ENCODE data around the gene ZNF213.

Gene ZNF213, protein sequence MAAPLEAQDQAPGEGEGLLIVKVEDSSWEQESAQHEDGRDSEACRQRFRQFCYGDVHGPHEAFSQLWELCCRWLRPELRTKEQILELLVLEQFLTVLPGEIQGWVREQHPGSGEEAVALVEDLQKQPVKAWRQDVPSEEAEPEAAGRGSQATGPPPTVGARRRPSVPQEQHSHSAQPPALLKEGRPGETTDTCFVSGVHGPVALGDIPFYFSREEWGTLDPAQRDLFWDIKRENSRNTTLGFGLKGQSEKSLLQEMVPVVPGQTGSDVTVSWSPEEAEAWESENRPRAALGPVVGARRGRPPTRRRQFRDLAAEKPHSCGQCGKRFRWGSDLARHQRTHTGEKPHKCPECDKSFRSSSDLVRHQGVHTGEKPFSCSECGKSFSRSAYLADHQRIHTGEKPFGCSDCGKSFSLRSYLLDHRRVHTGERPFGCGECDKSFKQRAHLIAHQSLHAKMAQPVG

DNA sequence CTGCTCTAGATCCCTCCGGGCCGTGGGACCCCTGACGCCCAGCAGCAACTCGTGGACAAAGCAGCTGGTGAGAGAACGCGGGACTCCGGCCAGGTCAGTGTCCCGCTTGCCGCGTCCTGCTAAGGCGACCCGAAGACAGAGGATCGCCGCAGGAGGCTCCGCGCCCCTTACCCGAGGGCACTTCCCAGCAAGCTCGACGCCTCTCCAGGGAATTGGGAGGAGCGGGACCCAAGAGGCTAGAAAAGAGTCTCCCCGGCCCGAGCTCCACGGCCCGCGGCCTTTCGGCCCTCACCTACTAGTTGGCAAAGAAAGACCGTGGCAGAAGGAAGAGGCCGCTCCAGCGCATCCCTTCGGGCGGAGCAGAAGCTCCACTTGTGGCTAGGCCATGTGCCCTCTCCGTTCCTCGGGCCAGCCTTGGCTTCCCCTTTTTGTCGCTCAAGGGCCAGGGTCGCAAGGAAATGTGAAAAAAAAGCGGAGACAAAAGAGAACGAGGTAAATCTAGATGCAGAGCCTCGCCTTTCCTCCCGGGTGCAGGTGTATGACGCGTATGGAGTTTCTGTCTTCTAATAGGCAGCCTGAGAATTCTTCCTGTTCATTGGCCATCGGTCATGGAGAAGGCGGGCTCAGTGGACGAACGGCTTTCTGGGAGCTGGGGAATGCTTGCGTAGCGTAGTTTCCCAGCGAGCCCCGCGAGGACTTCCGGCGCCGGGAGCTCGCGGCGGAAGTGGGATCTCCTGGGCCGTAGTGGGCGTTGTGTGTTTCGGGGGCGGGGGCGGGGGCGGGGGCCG lies at the start of gene ZNF213:
Gene ZNF213, plus strand, starts transcription at position 692 of the 788 bp plus-strand sequence. CDS start 2,252 bp downstream, outside the sequence.
- DNase-seq = peak; percentile 95 to 99 (median 99)

DNA sequence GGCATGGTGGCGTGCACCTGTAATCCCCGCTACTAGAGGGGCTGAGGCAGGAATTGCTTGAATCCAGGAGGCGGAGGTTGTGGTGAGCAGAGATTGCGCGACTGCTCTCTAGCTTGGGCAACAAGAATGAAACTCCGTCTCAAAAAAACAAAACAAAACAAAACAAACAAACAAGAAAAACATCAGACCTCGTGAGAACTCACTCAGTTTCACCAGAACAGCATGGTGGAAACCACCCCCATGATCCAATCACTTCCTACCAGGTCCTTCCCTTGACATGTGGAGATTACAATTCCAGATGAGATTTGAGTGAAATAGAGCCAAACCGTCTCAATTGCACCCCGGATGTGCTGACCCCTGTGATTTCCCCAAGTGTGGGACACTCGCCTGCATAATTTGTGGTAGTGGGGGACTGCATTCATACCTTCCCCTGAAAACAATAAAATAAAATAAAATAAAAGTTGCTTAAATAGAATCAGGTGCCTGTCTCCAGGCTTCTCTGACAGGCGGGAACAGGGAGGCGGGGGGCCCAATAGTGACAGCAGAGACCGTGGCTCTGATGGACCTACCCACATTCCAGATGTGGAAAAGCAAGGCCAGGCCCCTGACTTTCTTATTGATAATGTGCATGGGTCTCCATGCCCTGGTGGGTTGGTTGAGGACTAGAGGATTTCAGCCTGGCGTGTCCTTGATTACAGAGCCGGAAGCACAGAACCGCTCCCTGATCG lies 48.8 kb upstream of the ZNF213 start:
- DNase-seq = no peak

DNA sequence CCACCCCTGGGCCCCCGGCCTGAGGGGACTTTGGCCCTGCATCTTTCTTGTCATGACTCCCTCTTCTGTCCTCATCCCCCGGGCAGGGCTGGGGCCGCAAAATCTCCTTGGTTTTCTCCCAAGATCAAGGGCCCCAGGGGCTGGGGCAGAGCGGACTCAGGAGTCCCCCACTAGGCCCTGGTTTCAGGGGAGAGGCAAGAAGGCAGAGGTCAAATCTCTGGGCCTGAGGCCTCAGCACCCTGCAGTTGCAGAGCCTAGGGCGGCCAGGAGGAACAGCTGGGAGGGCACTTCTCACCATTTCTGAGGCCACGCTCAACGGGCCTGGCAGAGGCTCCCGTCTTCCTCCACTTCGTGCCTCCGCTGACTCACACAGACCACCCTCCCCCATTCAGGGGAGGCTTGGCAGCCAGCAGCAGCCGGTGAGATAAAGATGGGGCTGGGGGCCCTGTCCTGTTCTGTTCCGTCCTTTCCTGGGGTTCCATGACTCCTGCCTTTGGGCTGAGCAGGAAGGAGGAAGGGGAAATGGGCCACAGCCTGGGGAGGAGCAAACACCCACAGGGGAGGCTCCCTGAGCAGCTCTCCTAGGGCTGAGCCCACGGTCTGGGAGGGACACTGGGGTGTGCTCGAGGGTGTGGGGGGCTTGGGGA lies 48.1 kb upstream of the ZNF213 start:
- no peak for DNase-seq

DNA sequence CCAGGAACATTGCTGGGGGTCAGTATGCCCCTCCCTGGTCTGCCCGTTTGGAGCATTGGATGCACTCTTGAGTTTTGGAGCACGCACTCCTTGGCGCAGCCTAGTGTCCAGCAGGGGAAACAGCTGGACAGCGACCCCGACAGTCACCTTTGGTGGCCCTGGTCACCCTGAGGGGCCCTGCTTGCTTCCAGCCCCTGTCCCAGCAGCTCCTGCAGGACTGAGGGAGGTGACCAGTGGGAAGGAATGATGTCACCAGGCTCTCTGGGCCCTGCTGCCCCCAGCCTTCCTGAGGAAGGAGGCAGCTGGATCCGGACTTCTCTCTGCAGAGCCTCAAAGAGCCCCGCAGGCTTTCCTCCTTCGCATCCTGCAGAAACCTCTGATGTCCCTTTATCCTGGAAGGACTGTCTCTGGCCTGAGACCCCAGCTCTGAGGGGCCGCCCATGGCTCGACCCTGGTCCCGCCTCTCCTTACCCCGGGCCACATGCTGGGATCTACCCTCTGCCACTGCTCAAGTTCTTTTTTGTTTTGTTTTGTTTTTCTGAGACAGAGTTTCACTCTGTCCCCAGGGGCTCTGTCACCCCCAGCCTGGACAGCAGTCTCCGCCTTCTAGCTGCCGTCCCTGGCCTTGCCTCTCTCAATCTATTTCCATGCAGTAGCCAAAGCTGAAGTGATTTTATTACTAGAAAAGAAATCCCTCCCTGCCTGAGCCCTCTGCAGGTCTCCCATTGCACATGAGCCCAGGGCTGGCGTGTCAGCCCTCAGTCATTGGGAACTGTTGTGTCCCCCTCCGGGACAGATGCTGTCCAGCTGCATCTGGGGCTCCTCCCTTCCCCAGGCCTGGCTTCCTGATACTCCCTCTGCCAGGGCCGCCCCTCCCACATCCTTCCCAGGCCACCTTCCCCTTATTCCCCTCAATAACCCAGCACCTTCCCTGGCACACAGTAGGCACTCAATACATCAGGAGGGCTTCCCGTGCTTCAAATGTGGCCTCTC lies 47.3 kb upstream of the ZNF213 start:
- no peak for DNase-seq

DNA sequence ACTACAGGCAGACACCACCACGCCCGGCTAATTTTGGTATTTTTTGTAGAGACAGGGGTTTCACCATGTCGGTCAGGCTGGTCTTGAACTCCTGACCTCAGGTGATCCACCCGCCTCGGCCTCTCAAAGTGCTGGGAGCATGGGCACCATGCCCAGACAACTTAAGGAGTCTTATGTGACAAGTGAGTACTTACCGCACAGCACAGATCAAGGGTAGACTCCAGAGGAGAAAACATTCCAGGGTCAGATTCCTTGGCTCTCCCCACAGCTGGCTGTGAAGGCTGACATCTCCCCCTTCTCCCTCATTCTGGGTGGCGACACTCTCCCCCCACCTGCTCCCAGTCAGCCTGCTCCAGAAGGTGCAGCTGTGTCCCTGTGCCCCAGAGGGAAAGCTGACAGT lies 46.4 kb upstream of the ZNF213 start:
- no peak for DNase-seq

DNA sequence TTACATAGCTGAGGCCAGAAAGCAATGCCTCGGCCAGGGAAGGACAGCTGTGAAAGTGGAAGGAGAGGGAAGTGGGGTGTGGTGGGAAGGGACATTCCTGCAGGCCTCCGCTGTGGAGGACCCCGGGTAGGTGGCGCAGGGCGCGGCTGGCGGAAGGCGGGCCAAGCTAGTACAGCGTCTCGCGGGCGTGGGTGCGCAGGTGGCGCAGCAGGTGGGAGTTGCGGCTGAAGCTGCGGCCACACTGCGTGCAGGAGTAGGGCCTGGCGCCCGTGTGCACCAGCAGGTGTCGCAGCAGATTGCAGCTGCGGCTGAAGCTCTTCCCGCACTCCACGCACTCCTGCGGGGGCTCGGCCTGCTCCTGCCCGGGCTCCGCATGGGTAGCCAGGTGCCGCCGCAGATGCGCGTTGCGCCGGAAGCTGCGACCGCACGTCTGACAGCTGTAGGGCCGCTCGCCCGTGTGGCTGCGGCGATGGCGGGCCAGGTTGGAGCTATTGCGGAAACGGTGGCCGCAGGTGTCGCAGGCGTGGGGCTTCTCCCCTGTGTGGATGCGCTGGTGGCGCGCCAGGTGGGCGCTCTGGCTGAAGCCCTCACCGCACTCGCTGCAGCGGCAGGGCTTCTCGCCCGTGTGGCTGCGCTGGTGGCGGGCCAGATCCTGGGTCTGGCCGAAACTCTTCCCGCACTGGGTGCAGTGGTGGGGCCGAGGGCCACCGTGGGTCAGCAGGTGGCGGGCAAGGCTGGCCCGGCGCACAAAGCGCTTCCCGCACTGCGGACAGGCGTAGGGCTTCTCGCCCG lies 45.7 kb upstream of the ZNF213 start:
- DNase-seq = no peak

DNA sequence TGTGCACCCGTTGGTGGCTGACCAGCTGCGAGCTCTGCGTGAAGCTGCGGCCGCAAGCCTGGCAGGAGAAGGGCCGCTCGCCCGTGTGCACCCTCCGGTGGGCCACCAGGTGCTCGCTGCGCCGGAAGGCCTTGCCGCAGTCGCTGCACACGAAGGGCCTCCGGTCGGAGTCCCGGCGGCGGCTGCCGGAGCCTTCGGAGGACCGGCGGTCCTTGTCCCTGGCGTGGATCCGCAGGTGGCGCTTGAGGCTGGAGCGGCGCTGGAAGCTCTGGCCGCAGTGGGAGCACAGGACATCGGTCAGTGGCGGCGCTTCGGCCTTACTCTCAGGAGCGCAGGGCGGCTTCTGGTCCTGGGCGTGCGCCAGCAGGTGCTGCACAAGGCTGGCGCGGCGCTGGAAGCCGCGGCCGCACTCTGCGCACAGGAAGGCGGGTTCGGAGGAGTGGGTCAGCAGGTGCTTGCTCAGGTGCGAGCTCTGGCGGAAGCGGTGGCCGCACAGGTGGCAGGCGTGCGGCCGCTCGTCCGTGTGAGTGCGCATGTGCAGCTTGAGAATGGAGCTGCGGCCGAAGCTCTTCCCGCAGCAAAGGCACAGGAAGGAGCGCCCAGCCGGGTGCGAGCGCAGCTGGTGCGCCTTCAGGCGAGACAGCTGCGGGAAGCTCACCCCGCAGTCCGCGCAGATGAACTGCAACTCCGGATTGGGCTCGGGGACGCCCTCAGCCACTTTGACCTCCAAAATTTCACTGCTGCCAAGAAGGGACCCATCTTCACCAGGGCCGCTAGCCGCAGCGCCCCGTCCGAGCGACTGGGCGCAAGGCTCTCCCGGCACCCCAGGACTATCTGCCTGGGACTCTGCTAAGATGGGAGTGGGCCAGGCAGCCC lies 44.9 kb upstream of the ZNF213 start:
- DNase-seq = peak in 2 of 3 experiments; percentile 80 to 87

DNA sequence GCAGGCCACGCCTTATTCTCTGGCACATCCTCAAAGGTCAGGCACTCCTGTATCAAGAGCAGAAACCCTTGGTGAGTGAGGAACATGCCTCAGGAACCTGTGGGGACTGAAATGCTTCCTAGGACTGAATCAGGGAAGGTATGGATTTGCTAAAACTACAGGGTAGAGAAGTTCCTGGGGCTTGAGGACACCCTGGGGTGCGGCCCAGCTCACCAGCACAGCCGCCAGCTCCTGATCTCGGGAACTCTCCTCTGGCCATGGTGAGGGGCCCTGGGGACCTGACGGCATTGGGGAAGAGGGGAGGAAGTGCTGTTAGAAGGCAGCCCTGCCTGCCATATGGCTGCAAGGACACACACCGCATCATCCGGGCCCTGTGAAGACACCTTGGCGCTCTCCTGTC lies 43.3 kb upstream of the ZNF213 start:
- DNase-seq = no peak

DNA sequence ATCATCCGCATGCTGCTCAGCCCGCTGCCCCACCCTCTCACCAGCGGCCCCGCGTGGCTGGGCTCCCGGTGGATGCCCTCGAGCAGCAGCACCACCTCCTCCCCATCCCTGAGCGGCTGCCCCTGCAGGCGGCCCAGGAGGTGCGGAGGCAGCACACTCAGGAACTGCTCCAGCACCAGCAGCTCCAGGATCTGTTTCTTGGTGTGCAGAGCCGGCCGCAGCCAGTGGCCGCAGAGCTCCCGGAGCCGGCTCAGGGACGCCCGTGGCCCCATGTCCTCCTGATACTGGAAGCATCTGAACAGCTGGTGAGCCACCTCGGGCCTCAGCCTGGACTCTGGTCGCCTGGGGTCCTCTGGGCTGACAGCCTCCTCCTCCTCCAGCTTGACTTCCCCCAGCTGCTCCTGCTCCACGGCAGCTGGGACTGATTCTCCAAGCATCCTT lies 42.3 kb upstream of the ZNF213 start:
- no peak for DNase-seq

DNA sequence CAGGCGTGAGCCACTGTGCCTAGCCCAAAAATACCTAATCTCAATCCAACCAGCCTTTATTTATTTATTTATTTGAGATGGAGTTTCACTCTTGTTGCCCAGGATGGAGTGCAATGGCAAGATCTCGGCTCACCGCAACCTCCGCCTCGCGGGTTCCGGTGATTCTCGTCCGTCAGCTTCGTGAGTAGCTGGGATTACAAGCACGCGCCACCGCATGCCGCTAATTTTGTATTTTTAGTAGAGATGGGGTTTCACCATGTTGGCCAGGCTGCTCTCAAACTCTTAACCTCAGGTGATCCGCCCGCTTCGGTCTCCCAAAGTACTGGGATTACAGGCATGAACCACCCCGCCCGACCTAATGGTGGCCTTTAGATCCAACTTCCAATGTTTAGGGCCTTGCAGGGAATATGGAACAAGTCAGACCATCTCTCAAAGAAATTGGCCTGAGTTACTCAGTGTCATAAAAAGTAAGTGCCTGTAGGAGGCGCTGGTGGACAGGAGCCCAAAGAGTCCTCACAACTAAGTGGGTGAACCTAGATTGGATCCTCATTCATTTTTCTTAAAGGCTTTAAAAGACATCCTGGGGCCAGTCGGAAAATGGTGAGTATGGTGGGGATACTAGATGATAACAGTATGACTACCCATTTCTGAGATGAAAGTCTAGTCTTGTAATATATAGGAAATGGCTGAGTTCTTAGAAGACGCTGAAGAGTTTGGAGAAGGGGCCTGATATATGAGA lies 40.4 kb upstream of the ZNF213 start:
- peak in 2 of 3 experiments; percentile 13 to 68 for DNase-seq

DNA sequence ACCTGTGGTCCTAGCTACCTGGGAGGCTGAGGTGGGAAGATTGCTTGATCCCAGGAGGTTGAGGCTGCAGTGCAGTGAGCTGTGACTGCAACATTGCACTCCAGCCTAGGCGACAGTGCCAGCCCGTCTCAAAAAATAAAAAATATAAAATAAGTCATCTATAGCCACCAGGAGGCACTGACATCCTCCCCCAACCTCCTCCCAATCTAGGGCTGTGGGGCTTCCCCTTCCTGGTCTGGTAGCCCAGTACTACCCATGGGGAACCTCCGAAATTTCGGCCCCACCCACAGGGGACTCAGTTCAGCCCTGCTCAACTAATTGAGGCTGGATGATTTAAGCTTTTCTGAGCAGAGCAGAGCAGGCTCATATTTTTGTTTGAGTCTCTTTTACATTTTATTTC lies 39.0 kb upstream of the ZNF213 start:
- DNase-seq = no peak

DNA sequence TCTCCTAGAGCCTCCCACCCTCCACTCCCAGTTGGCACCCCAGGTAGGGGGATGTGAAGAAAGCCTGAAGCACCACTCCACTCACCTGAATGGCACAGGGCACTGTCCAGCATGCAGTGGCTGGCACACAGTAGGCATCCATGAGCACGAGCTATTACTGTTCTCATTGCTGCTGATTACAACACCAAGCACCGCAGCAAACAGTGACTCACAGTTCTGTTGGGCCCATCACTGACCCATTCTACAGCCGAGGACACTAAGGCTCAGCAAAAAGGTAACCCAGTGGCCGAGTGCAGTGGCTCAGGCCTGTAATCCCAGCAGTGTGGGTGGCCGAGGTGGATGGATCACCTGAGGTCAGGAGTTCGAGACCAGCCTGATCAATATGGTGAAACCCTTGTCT lies 38.5 kb upstream of the ZNF213 start:
- no peak for DNase-seq

DNA sequence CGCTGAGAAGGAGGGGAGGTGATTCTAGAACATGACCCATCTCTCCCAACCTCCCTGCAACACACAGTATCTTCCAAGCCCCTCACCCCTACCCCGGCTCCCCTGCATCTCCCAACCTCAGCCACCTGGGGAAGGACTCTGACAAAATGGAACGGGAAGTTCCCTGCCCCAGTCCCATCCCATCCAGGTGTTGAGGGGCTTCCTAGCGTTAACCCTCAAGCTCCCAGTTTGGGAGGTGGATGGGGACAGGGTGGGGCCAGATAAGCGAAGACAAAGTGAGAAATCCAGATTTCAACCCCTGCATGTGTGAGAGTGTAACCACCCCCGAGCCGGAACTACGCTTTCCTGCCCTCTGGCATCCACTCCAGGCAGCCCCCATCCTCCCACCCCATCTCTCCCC lies 37.6 kb upstream of the ZNF213 start:
- DNase-seq = no peak

DNA sequence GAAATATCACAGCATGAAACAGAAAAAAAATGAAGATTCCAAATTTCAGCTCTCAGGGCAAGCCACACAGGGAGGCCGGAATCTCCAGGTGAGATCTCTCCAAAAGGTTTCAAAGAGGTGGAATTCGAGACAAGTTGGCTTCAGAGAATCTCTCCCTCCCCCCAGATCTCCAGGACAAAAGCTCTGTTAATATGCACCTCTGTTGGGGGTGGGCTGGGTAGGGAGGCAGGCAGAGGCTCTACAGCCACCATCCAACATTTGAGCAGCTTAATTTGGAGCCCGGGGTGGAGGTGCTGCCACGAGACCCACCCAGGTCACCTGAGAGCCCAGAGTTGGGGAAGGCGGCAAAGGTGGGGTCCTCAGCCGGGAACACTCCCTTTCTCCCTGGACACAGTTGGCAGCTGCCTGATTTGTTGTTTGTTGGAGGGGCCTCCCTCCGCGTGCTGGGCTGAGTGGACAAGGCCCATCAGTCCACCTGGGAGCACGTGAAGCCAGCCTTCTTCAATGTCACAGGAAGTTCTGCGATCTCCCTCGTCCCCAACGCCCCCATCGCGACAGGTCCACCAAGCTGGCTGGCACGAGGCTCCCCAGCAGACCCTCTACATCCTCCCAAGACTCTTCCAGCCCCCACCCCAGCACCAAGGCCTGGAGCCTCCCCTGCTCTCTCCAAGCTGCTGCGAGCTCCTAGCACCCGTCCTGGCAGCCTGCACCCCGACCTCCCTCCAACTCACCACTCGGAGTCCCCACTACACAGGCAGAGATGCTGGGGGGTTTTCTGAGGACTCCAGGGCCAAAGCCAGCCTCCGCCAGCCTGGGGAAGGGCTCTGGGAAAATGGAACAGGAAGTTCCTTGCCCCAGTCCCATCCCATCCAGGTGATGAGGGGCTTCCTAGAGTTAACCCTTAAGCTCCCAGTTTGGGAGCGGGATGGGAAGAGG lies 36.1 kb upstream of the ZNF213 start, which contains the start of gene ZSCAN10:
Gene ZSCAN10, minus strand, starts transcription at position 836 of the 936 bp plus-strand sequence. CDS start 6,357 bp downstream, outside the sequence.
- no peak for DNase-seq

DNA sequence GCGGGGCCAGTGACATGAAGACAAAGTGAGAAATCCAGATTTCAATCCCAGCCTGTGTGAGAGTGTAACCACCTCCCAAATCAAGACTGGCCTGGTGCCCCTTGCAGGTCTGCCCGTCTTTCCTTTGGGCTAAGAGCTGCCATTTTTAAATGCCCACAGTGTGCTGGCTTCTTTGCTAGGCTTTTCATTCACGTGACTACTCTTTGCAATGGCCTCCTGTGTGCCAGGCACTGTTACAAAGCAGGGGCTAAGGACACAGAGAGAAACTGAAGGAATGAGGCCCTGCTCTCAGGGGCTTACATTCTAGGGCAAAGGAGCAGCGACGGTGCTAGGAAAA lies 35.5 kb upstream of the ZNF213 start:
- no peak for DNase-seq

DNA sequence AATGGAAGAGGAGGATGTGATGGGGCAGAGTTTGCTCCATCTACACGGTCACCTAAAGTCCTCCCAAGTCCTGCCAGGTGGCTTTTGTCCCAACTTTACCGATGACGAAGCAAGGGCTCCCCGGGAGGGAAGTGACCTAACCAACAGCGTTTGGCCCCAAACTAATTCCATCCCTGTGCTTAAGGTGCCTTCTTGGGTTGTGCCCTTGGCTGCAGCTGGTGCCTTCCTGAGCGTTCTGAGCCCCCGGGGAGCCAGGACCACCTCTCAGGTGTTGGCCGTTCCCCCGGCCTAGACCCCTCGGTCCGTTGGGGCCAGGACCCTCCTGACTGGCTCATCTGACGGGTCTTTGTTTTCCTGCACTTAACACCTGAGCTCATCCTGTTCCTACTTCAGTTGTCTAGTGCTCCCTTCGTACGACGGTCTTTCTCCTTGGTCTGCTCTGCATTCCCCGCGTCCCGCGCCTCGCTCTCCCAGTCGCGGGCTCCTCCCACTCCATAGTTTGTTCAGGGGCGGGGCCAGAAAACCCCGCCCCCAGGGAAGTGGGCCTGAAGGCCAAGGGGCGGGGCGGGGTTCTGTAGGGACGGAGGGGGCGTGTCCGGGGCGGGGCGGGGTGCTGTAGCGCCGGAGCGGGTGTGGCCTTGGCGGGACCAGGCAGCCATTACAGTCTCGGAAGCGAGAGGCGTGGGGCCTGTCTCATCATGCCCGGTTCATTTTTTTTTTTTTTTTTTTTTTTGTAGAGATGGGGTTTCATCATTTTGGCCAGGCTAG lies 34.9 kb upstream of the ZNF213 start:
- DNase-seq = peak; percentile 88 to 98 (median 91)
